Left cardiac atrium (tissue), 4 donors: ENCODE results near the gene NEUROG1. TPM values are rescaled to one million over a fixed set of nuclear protein-coding genes. Genes with fewer than 3 reads are reported as not detected.

ENCODE experiments used
- ATAC-seq, 2 donors: fragments of 200-7000 bp; cut with Tn5 transposase; one replicate each; pipeline ENCODE4 v1.9.1; 2020; ENCODE audit warnings: mild to moderate bottlenecking in 2 of 2, moderate library complexity in 2 of 2
- DNase-seq: peaks from one replicate; pipeline ENCODE4 v3.0.0-alpha.2; 2020
- intact Hi-C, 2 donors: fragments of 100-400 bp; cut with DNase I; formaldehyde crosslinking; loops; one replicate each; pipeline versions ENCODE4 v1.14.1 to v1.15.1; 2022 to 2023
- long read RNA-seq: library from polyadenylated mRNA; unstranded; transcript quantifications from one replicate; pipeline ENCODE4 v2.0.0, GENCODE V29; 2021
- total RNA-seq, 2 donors: library from RNA; stranded (reverse); fragmentation: NEBNext Ultra II Directional; extraction: Animal tissue kit (Norgen Biotek cat#: 25700); gene quantifications; one replicate each; pipeline ENCODE4 v1.2.1, GENCODE V29; 2021
- donor health status: DM: no; HTN: yes; CAD: no.
- donor health status: DM: no; HTN: yes; CAD: no; lungs with severe emphysema.
- donor health status: DM: yes; HTN: yes; CAD: no.
- donor health status: Dilated cardiomyopathy.

Gene NEUROG1
- not detected for total RNA-seq
- long read RNA-seq = 0 reads

- intact Hi-C loops = no loop called here
- ATAC-seq (no peak), DNase-seq (no peak)
These were observed at the start of gene NEUROG1 for GRCh38 chr5:135535820-135536801. TSS of gene NEUROG1 (minus strand) at chr5:135535964. CDS start at chr5:135535690, 274 bp downstream.

GRCh38 chr5:135584918-135585317 is 49.2 kb upstream of the NEUROG1 start:
- ATAC-seq = no peak
- intact Hi-C loops = no loop called here
- no peak for DNase-seq

DNA sequence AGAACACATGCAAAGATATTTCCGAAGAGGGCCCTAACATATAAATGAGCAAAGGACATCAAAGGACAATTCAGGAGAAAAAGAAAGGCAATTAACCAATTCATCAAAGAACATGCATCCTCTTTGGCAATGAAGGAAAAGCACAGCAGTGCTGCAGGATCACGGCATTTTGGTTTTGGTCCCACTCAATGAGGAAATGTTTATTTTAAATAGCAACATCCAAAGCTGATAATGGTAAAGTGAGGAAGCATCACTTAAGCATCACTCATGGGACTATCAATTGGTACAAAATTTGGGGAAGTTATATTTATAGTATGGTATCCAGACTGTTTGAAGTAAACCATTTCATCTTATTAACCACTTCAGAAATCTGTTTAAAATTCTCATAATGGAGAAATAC is 48.5 kb upstream of the NEUROG1 start:
- DNase-seq = no peak
- intact Hi-C loops = no loop called here
- no peak for ATAC-seq

- ATAC-seq (no peak), DNase-seq (no peak)
- intact Hi-C loops = no loop called here
These were observed 46.5 kb upstream of the NEUROG1 start for GRCh38 chr5:135582099-135582781.

DNA sequence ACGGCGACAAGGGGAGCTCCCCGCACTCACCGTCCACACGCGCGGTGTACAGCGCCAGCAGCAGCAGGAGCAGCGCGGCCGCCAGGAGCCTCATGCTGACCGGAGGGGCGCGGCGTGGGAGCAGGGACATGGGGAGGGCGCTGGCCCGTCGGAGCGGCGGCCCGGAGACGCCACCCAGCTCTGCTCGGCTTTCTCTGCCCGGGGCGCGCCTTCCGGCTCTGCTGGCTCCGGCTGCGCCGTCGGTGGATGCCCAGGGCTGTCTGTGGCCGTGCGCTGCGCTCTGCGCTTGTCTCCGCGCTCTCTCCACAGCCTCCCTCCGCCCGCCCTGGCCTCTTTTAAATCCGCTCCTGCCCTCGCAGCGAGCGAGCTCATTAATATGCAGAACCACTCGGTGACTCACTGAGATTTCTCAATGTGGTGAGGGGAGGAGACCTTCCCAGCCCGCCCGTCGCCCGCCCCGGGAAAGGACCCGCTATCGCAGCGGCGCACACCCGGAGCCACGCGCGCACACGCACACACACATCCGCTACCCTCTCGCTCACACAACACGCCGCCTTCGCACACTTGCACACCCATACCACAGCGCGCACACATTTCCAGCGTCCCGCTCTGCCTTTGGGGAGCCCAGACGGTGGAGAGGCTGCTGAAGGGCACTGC is 43.0 kb upstream of the NEUROG1 start, which contains the start of gene CXCL14:
TSS of gene CXCL14 (minus strand) at position 307 of the 657 bp plus-strand sequence. CDS start at position 94, 213 bp downstream.
- ATAC-seq (peak; percentile 46 to 82), DNase-seq (peak; percentile 54)
- intact Hi-C loops = no loop called here

DNA sequence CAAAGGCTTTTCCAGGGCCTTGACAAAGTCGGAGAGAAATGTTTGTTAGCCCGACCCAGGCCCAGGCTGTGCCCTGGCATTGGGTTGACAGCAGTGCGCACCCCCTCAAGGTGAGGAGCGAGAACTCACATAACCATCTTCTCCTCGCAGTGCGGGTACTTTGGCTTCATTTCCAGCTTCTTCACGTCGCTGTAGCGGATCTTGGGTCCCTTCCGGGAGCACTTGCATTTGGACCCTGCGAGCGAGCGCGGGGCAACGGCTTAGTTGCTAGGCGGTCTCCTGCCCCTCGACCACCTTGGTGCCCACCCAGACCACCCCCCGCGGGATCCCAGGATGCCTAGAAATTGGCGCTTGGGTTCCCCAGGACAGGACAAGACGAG is 42.5 kb upstream of the NEUROG1 start:
- DNase-seq = no peak
- ATAC-seq = no peak
- intact Hi-C loops = no loop called here

DNA sequence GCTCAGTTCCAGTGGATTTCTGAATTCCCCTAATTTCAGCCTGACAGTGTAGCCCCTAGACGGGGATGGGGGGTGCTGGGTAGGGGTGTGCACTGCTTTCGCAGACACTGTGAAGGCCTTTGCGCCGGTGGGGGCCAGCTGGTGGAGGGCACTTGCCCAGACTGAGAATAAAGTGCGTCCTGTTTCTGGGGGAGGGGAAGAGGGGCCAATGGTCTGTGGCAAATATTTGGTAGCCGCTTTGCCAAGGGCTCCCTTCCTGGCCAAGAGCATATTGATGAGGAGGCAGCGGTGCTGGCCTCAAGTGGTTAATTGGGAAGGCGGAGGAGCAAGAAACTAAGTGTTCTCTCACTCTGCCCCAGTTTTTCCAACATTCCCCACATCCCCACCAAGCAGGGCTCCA is 41.7 kb upstream of the NEUROG1 start:
- no peak for DNase-seq
- ATAC-seq = no peak
- intact Hi-C loops = no loop called here

DNA sequence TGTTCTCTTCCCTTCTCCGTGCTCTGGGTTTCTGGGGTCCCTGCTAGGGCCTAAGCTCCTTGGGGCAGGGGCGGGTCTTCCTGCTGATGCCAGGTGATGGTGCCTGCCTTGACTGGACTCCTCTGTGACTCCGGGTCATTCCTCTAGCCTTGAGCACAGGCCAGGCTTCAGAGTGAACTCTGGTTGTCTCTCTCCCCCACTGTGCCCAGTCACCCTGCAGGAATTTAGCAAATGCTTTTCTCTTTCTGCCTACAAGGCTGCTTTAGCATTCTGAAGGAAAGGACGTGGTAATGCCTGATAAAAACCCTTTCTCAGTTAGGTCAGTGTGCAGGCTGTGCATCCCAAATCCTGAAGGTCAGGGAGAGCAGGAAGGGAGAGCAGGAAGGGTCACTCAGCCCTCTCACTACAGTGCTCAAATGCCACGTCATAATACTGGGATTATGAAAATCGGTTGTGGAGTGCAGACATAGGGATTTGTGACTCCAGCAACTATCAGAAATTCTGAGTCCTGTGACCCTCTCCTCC is 40.4 kb upstream of the NEUROG1 start:
- ATAC-seq = no peak
- DNase-seq = no peak
- intact Hi-C loops = no loop called here

DNA sequence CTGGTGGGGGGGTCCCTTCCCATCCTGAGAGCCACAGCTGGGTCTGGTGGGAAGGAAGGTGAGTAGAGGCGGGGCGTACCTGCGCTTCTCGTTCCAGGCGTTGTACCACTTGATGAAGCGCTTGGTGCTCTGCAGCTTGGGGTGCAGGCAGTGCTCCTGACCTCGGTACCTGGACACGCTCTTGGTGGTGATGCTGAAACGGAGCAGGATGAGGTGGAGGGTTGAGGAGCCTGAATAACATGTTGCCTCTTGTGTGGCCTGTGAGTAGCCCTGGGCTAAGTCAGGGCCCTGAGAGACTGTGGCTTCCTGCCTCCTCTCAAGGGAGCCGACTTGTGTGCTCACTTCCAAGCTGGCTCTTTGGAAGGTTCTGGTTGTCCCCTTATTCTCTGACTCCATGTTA is 38.7 kb upstream of the NEUROG1 start:
- ATAC-seq = no peak
- DNase-seq = no peak
- intact Hi-C loops = no loop called here

- intact Hi-C loops = no loop called here
- DNase-seq = no peak
- no peak for ATAC-seq
These were observed 36.1 kb upstream of the NEUROG1 start for GRCh38 chr5:135571902-135572301.

- DNase-seq = no peak
- intact Hi-C loops = no loop called here
- no peak for ATAC-seq
These were observed 35.4 kb upstream of the NEUROG1 start for GRCh38 chr5:135571066-135571609.

DNA sequence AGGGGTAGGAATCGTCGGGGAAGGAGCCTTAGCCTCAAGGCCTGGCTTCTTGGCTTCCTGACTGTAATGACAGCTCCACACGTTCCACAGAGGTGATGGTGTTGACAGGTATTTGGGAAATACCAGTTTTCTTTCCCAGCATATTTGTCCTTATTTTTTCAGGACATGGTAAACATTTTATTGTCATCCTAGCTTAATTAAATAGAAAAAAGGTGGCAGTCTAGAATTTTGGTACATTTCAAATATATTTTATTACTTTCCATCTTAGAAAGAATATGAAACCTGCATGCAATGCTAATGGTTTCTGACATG is 34.6 kb upstream of the NEUROG1 start:
- no peak for ATAC-seq
- intact Hi-C loops = no loop called here
- DNase-seq = no peak

GRCh38 chr5:135569755-135570452 is 34.1 kb upstream of the NEUROG1 start:
- intact Hi-C loops = loop anchor here in 1 of 2 donors (10.0 kb wide), 1 partner anchor 645 kb away; no protein-coding TSS in a partner anchor
- ATAC-seq = peak; percentile 39 to 45
- DNase-seq = no peak

DNA sequence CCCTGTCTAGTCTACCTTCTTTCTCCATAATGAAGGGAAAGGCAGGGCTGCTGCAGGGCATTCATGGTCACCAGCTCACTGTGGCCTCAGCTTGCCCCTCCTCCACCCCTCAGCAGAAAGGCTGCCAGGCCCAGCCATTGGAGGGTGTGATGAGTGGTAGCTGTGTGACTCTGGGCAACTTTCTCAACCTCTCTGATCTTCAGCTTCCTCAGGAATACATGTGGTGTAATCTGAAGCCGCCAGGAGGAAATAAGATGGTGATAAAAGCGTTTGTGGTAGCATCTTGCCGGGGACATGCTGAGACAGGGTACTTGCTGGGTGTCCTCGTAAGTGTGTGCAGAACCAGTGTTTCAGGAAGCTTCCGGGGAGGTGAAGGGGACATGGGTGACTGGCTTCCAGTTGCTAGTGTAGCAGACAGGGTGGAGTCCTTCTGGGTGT is 33.2 kb upstream of the NEUROG1 start:
- DNase-seq = no peak
- intact Hi-C loops = loop anchor here in 1 of 2 donors (10.0 kb wide), 1 partner anchor 646 kb away; no protein-coding TSS in a partner anchor
- ATAC-seq = no peak

GRCh38 chr5:135568246-135568645 is 32.5 kb upstream of the NEUROG1 start:
- intact Hi-C loops = loop anchor here in 1 of 2 donors (10.0 kb wide), 1 partner anchor 647 kb away; no protein-coding TSS in a partner anchor
- ATAC-seq = no peak
- no peak for DNase-seq

DNA sequence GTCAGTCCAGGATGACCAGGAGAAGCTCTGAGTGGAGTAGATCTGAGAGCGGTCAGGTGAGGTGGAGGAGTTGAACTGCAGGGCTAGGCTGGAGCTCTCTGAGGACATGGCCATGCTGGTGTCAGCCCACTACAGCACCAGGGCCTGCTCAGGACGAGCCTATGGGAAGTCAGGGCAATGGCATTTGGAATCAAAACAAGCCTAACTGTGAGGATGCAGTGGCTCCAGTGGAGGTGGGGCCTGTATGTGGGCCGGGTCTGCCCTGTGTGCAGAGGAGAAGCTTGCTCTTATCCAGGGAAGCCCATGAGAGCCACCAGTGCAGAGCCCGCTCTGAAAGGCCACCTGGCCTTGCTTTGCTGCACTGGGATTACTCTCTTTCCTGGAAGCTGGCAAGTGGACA is 31.9 kb upstream of the NEUROG1 start:
- DNase-seq = no peak
- intact Hi-C loops = loop anchor here in 1 of 2 donors (10.0 kb wide), 1 partner anchor 647 kb away; no protein-coding TSS in a partner anchor
- ATAC-seq = no peak

DNA sequence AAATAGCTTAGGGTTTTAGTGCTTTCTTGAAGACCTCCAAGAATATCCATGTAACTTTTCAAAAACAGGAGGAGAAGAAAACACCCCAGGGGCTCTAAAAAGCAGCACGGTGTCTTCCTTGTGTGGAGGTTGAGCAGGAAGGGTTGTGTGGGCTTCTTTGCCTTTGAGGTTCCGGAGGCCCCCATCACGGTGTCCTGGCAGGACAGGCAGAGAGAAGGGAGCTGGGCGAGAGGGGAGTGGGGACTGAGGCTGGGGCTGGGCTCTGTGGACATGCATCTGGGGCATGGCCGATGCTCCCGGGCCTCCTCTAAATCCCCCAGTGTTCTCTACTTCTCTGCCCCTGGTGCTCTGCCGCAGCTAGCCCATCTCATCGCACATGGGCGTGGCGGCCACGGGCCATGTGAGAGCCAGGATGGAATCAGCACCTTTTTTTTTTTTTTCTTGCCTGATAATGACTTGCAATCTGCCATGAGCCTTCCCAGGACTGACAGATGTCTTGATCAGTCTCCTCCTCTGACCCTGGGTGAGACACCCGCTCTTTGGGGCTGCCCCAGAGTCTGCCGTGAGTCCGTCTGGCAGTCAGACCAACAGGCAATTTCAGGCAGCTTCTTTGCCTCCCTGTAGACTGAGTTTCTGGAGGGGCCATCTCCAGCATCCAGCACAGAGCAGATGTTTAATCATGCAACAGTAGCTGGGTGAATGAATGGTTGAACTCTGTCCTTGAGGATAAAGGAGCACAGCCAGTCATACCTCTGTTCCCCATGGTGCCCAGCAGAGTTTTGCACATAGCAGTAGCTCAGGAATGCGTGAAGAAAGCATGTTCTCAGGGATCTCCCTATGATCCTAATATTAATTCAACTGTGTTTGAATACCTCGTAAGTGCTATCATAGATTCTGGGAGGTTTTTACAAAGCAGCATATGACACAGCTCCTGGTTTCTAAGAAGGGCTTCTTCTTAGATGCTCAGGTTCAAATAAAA is 30.9 kb upstream of the NEUROG1 start:
- DNase-seq (no peak), ATAC-seq (no peak)
- intact Hi-C loops = loop anchor here in 1 of 2 donors (10.0 kb wide), 1 partner anchor 648 kb away; no protein-coding TSS in a partner anchor
